22Rv1 (cell line): ENCODE measurements around the gene LGI2.
"Not testable (repeated sequence)": the region's sequence is repeated elsewhere in the genome, so short reads cannot be mapped to it uniquely, and the experiment has no call there.

ENCODE experiments used
- ZFX ChIP-seq: fragments of 450-650 bp; IDR thresholded peaks from 2 replicates; pipeline ENCODE4 v1.6.1; 2017; ENCODE audit warnings: antibody characterized with exemption, borderline replicate concordance
- TF ChIP-seq, protein P1 (sequence below): fragments of 450-650 bp; IDR thresholded peaks from 2 replicates; pipeline ENCODE4 v1.5.1; 2017; ENCODE audit warnings: mild to moderate bottlenecking

DNA sequence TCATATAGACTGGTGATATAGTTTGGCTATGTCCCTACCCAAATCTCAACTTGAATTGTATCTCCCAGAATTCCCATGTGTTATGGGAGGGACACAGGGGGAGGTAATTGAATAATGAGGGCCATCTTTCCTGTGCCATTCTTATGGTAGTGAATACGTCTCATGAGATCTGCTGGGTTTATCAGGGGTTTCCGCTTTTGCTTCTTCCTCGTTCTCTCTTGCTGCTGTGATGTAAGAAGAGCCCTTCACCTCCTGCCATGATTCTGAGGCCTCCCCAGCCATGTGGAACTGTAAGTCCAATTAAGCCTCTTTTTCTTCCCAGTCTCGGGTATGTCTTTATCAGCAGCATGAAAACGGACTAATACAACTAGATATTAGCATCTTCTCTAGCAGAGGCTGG, 21.3 kb upstream of the LGI2 start:
- TF ChIP-seq, protein P1, sequence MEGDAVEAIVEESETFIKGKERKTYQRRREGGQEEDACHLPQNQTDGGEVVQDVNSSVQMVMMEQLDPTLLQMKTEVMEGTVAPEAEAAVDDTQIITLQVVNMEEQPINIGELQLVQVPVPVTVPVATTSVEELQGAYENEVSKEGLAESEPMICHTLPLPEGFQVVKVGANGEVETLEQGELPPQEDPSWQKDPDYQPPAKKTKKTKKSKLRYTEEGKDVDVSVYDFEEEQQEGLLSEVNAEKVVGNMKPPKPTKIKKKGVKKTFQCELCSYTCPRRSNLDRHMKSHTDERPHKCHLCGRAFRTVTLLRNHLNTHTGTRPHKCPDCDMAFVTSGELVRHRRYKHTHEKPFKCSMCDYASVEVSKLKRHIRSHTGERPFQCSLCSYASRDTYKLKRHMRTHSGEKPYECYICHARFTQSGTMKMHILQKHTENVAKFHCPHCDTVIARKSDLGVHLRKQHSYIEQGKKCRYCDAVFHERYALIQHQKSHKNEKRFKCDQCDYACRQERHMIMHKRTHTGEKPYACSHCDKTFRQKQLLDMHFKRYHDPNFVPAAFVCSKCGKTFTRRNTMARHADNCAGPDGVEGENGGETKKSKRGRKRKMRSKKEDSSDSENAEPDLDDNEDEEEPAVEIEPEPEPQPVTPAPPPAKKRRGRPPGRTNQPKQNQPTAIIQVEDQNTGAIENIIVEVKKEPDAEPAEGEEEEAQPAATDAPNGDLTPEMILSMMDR, result not testable (repeated sequence)
- not testable (repeated sequence) for TF ChIP-seq ZFX
